ENCODE measurements around the gene CIT. TPM values are rescaled to one million over a fixed set of nuclear protein-coding genes. Genes with fewer than 3 reads are reported as not detected.
A peak's percentile ranks its signal among the peaks of the same experiment; 100 is the strongest.

CIT gene
- total RNA-seq, 2 donors from 2014 or later = 0.33 to 1.3 TPM

DNA sequence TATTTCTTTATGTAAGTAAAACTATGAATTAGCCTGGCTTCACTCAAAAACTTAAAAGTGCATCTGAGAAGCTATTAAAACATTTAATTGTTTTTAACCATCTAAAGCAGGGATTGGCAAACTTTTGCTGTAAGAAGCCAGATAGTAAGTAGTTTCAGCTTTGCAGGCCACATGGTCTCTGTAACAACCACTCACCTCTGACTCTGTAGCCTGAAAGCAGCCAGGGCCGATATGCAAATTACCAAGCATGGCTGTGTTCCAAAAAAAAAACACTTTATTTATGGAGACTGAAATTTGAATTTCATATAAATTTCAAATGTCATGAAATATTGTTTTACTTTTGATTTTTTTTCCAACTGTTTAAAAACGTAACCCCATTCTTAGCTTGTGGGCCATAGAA, 95.3 kb downstream of the CIT start:
- Histone ChIP-seq H3K36me3 (replicated peaks in 1 of 2; ENCODE audit: insufficient read depth in 1 of 2, low read depth in 2 of 2) (no peaks in the 10 kb centered on the region), H3K27ac (no peak overlapping the region), H3K4me1 (no peaks in the 10 kb centered on the region), H3K27me3 (no peaks in the 10 kb centered on the region), H3K4me3 (no peak overlapping the region), H3K9me3 (no peaks in the 10 kb centered on the region)
- no peak for ATAC-seq
- no peak for DNase-seq
- WGBS, 2 donors = 87 to 90% methylated on average over 2 of the region's 2 CpGs
- no peak for TF ChIP-seq POLR2A (IDR thresholded peaks at IDR 0.05)
- TF ChIP-seq, protein P1, sequence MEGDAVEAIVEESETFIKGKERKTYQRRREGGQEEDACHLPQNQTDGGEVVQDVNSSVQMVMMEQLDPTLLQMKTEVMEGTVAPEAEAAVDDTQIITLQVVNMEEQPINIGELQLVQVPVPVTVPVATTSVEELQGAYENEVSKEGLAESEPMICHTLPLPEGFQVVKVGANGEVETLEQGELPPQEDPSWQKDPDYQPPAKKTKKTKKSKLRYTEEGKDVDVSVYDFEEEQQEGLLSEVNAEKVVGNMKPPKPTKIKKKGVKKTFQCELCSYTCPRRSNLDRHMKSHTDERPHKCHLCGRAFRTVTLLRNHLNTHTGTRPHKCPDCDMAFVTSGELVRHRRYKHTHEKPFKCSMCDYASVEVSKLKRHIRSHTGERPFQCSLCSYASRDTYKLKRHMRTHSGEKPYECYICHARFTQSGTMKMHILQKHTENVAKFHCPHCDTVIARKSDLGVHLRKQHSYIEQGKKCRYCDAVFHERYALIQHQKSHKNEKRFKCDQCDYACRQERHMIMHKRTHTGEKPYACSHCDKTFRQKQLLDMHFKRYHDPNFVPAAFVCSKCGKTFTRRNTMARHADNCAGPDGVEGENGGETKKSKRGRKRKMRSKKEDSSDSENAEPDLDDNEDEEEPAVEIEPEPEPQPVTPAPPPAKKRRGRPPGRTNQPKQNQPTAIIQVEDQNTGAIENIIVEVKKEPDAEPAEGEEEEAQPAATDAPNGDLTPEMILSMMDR (IDR thresholded peaks at IDR 0.05) = no peak
- intact Hi-C loops (cut with DNase I) = loop anchor here (10.0 kb wide), 1 partner anchor 117 kb away; the partner anchor contains the start of gene PRKAB1

DNA sequence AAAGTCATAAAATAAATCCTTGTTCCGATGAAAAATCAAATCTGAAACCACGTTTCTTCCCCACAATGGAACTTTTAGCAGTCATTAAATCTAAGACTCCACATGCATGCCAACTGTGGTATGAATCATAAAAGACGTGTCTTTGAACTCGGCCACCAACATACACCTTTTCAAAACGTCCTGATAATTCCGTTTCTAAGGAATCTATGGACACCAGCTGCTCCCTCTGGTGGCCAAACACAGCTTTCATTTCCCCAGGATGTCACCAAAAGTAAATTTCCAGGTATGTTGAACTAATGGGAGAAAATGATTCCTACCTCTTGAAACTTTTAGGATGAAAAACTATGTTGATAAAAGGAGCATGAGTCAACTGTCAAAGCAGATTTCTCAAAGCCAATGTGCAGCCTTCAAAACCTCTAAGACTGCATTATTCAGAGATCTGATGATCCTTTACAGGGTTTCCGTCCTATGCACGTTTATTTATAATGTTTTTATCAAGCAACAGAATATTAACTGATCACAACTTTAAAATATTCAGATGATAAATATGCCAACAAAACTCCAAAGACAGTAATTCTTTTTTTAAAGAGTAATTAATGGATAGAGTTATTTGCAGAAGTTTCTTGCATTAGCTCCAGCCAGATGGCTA, 96.2 kb downstream of the CIT start:
- ATAC-seq (peak; percentile 53), DNase-seq (peak; percentile 63 to 80 (median 68))
- H3K9me3 ChIP-seq = no peaks in the 10 kb centered on the region
- H3K27ac ChIP-seq = no peak overlapping the region
- H3K36me3 ChIP-seq (replicated peaks in 1 of 2; ENCODE audit: insufficient read depth in 1 of 2, low read depth in 2 of 2) = no peaks in the 10 kb centered on the region
- intact Hi-C loops (cut with DNase I) = loop anchor here (10.0 kb wide), 1 partner anchor 116 kb away; the partner anchor contains the start of gene PRKAB1
- no peaks in the 10 kb centered on the region for H3K27me3 ChIP-seq
- whole genome bisulfite sequencing, 2 donors = 24 to 36% methylated on average over 8 of the region's 8 CpGs
- no peaks in the 10 kb centered on the region for H3K4me1 ChIP-seq
- TF ChIP-seq POLR2A (IDR thresholded peaks at IDR 0.05) = no peak
- TF ChIP-seq, protein P1 (IDR thresholded peaks at IDR 0.05) = peak; percentile 50 to 84 (median 75)
- no peak overlapping the region for H3K4me3 ChIP-seq

DNA sequence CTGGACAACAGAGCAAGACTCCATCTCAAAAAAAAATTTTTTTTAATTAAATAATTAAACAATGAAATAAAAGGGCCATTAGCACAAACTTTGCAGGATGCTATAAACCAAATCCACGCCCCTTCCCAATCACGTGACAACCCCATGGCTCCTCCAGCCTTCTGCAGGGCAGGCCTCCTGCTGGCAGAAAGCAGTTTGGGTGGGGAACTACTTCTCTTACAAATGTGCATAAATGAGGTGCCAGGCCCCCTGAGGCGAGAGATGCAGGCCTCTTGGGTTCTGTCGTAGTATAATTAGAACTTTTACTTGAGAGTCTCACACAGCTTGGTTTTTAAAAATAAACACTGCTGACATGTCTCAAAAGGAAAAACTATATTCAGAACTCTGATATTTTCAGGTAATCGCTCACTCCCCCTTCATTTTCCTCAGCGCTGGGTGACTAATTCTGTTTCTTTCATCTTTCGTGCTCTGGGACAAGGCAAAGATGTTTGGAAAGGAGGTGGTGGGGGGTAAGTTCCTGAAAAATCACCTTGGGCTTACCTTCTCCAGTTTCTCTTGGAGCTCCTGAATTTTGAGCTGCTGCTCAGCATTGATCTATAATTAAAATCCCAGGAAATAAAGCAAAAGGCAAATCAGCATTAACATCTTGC, 101.7 kb downstream of the CIT start:
- no peak for DNase-seq
- intact Hi-C loops (cut with DNase I) = no loop called here
- WGBS, 2 donors = 88 to 94% methylated on average over 7 of the region's 7 CpGs

DNA sequence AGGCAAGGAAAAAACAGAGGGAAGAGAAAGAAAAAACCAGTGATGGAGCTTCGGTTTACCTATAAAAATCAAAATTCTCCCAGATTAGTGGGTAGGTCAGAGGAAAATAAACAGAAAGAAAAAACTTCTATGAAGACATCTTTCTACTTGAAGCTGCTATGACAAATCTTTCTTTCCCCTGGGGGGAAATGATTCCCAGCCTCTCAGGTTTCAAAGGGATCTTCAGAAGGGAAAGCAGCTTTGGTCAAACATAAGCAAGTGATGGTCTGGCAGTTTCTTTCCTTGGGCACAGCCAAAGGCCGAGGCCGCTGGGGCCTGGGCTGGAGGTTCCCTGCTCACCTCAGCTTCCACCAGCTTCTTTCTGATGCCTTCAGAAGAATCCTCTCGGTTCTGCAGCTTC, 104.7 kb downstream of the CIT start:
- no peak overlapping the region for H3K4me3 ChIP-seq
- no peaks in the 10 kb centered on the region for H3K9me3 ChIP-seq
- intact Hi-C loops (cut with DNase I) = no loop called here
- H3K27me3 ChIP-seq = no peaks in the 10 kb centered on the region
- H3K27ac ChIP-seq = no peak overlapping the region
- no peaks in the 10 kb centered on the region for H3K4me1 ChIP-seq
- no peaks in the 10 kb centered on the region for H3K36me3 ChIP-seq (replicated peaks in 1 of 2; ENCODE audit: insufficient read depth in 1 of 2, low read depth in 2 of 2)
- whole genome bisulfite sequencing, 2 donors = 87 to 93% methylated on average over 4 of the region's 4 CpGs
- TF ChIP-seq, protein P1 (IDR thresholded peaks at IDR 0.05) = no peak
- no peak for DNase-seq
- ATAC-seq = no peak

More for the DNA sequence above, 101.7 kb downstream of the CIT start:
- Histone ChIP-seq H3K27me3 (no peaks in the 10 kb centered on the region), H3K36me3 (replicated peaks in 1 of 2; ENCODE audit: insufficient read depth in 1 of 2, low read depth in 2 of 2) (no peaks in the 10 kb centered on the region), H3K9me3 (no peaks in the 10 kb centered on the region), H3K4me3 (no peak overlapping the region), H3K4me1 (no peaks in the 10 kb centered on the region), H3K27ac (no peak overlapping the region)
- no peak for TF ChIP-seq POLR2A (IDR thresholded peaks at IDR 0.05)
- TF ChIP-seq, protein P1 (IDR thresholded peaks at IDR 0.05) = no peak
- no peak for ATAC-seq

All from body of pancreas (tissue), 4 donors.